ENCODE data around the gene CPA5.

Gene CPA5

DNA sequence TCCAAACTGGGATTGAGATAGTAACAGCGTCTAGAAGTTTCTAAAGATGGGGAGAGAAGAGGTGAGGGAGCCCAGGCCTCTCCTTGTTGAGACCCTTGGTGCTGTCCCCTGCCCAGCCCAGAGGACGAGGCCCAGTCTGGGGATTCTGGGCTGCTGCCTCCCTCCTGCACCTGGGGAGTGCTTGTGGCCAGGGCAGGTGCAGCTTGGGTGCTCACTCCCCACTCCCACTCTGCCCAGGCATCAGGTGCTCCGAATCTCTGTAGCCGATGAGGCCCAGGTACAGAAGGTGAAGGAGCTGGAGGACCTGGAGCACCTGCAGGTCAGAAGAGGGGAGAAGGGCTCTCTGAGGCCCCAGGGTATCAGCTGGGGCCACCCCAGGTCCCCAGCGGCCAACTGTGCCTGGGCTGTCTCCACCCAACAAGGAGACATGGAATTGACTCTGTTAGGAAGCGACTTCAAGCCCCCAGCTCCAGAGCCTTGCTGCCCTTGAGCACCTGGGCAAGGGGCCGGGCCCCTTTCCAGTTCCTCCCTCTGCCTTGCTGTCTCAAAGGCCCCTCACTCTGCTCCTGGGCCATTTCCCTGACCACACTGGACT is 36.3 kb downstream of the CPA5 start:
- DNase-seq: no peak

DNA sequence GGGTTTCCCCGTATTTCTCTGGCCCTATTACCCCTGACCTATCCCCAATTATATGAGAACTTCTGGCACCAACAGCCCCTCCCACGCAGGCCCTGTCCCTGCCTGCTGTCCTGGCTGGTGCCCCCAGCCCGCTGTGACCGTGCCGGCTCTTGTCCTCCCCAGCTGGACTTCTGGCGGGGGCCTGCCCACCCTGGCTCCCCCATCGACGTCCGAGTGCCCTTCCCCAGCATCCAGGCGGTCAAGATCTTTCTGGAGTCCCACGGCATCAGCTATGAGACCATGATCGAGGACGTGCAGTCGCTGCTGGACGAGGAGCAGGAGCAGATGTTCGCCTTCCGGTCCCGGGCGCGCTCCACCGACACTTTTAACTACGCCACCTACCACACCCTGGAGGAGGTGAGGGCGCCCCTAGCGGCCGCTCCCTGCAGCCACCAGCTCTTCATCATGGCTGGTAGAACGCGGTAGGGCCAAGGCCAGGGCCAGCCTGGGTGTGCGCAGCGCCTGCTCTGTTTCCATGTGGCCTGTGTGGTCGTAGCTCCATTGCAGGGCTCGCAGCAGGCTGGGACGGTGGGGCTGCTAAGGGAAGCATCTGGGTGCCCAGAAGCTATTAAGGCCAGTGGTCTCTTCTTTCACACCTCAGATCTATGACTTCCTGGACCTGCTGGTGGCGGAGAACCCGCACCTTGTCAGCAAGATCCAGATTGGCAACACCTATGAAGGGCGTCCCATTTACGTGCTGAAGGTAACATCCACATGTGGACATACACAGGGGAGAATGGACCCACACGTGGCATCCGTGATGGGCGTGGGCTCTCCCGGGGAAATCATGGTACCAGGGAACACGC is 37.1 kb downstream of the CPA5 start:
- no peak for DNase-seq

DNA sequence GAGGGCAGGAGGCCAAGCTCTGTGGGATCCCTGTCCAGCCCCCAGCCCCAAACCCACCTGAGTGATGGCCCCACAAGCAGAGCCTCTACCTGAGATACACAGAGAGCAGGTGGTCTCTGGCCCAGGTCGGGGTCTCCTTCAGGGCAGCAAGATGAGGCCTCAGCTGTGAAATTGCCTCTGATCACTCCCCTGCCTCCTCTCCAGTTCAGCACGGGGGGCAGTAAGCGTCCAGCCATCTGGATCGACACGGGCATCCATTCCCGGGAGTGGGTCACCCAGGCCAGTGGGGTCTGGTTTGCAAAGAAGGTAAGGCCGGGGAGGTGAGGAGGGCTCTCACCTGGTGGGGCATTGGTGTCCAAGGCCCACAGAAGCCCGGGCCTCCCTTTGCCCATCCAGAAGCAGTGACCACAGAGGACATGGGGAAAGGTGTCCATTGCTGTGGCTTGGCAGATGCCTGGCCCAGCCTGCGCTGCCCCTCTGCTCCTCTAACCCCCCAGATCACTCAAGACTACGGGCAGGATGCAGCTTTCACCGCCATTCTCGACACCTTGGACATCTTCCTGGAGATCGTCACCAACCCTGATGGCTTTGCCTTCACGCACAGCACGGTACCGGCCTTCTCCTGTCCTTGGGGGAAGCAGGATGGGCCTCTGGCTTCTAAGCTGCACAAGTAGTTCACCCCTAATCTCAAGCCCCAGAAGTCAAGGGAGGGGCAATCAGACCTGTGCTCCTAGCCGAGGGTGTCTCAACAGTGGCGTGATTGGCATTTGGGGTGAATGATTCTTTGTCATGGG is 38.8 kb downstream of the CPA5 start:
- DNase-seq: no peak

DNA sequence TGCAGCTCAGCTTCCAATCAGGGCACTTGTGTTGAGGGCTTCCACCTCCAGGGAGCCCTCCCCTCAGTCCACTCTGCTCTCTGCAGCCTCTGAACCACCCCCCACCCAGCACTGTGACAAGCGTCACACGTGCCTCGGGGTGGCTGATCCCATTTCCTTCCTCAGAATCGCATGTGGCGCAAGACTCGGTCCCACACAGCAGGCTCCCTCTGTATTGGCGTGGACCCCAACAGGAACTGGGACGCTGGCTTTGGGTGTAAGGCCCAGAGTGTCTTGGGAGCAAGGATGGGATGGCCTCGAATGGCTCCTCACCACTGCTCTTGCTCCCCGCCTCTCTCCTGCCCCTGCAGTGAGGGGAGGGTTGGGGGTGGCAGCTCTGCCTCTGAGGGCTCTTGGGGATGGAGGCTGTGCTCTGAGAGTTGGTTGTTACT is 39.8 kb downstream of the CPA5 start:
- no peak for DNase-seq

DNA sequence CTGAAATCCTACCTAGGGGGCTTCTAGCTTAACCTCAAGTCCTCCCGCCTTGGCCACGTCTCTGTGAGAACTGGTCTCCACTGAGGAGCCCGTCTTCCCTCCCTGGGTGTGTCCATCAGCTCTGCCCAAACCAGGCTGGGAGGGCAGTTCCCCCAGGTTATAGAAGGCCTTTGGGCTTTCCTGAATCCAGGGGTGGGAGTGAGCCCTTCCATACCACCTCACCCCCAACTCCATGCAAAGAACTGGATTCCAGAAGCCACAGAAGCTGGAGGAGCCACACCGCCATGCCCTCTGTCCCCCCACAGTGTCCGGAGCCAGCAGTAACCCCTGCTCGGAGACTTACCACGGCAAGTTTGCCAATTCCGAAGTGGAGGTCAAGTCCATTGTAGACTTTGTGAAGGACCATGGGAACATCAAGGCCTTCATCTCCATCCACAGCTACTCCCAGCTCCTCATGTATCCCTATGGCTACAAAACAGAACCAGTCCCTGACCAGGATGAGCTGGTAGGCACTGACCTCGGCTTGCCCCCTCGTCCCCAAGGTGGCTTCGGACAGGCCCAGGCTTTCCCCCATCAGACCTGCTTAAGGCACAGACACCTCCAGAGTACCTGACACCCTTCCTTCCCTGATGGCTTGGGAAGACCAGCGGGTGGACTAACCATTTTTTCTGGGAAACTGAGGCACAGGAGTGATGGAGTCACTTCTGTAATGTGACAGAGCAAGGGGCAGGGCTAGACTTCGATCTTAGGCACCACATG is 40.4 kb downstream of the CPA5 start:
- DNase-seq: no peak

DNA sequence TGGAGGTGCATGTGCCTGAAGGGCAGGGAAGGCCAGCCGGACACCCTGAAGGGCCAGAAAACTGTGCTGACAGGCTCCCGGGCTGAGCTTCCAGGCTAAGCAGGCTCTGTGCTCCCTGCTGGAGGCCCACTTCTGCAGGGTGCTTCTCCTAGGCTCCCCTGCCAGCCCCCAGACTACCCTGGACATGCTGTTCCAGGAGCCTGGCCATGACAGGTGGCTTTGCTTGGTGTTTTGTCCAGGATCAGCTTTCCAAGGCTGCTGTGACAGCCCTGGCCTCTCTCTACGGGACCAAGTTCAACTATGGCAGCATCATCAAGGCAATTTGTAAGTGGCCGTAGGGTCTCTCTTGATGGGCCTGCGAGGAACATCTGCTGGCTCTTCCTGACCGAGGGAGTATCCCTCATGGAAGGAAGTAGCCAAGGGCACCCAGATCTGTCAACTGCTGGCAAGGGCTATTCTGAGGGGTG is 41.0 kb downstream of the CPA5 start:
- DNase-seq: no peak

DNA sequence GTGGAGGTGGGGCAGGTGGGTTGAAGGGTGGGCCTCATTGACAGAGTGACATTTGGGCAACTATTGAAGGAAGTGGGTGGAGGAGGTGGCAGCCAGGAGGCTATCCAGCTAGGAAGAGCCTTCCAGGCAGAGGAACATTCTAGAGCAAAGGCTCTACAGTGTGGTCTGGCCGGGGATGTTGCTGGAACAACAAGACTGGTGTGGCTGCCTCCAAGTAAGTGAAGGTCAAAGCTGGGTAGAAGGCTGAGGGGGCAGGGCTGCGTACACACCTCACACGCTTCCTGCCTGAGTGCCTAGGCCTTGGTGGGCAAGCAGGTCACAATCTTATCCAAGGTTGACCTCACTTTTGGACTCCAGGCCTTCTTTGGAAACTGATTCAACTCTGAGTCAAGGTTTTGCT is 42.3 kb downstream of the CPA5 start:
- peak; percentile 26 for DNase-seq

DNA sequence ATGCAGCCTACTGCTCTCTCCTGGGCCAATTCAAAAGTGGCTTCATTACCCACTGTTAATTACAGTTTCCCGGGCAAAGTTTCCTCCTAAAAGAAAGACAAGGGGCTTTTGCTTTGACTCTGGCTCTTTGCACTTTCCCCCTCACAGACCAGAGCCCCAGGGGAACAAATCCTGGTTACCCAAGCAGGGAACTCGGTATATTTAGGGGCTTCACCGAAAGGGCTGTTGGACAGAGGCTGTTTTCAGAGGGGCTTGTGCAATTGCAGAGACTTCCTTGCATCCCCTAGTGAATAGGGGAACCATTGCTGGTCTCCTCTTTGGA is 42.7 kb downstream of the CPA5 start:
- no peak for DNase-seq

DNA sequence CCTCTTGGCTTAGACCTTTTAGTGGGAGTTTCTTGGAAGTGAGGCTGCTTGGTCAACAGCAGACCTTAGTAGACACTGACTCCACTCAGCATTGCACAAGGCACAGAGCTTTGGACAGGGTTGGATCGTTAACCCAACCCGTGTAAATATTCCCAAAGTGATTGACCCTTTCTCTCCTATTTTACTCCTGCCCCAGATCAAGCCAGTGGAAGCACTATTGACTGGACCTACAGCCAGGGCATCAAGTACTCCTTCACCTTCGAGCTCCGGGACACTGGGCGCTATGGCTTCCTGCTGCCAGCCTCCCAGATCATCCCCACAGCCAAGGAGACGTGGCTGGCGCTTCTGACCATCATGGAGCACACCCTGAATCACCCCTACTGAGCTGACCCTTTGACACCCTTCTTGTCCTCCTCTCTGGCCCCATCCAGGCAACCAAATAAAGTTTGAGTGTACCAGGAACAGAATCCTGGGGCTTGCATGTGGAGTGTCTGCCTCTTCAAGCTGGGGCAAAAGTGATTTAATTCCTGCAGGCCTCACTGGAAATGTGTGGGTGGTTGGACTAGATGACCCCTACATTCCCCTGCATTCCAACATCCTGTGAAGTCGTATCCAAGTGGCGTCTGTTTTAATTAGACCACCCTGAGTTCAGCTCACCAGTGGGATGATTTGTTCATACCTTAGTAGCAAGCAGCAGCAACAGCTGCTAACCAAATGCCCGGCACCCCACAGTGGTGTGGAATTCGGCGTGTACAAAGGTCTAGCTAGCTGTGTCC is 43.2 kb downstream of the CPA5 start:
- peak; percentile 86 for DNase-seq

DNA sequence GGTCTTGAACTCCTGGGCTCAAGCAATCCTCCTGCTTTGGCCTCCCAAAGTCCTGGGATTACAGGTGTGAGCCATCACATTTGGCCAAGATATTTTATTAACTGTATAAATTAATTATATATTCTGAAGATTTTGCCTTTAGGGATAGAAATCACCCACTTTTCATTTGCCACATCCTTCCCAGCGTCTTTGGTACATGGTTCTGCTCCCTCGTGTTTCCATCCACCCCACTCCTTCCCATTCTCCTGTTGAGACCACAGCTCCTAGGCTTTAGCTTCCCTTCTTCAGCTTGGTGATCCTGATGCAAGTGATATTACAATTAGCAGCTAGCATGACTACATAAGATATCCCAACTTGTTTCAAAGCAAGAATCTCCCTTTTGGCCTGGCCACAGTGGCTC is 44.1 kb downstream of the CPA5 start:
- DNase-seq: no peak

DNA sequence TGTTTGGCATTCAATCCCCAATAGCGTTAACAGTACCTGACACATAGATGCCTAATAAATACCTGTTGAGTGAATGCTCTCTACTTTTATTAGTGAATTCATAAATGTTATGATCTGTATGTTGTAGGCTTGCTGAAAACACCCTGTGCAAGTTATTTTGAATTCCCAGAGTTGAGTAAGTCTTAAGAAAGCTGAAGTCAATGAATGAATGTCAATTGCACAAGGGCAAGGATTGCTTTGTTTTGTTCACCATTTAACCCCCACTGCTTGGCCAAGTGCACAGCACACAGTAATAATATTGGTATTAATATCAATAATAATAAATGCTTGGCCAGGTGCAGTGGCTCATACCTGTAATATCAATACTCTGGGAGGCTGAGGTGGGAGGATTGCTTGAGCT is 45.9 kb downstream of the CPA5 start:
- DNase-seq: no peak

DNA sequence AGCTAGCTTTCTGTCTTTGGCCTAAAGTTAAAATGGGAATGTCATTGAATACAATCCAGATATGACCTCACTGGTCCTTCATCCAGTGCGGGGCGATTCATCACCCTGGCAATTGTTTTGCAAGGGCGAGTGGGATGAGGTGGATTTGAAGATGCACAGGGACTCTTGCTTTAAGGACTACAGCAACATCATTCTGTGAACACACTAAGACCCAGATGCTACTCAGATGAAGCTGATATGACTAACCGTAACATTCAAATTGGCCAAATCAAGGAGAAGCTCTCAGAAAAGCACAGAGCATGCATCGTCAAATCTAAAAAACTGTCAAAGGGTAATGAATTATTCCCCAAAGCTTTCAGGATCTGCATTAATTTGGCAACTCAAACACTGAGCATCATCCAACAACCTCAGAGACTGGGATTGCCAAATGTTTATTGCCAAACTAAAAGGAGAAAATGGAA is 48.5 kb downstream of the CPA5 start:
- peak; percentile 19 for DNase-seq

DNA sequence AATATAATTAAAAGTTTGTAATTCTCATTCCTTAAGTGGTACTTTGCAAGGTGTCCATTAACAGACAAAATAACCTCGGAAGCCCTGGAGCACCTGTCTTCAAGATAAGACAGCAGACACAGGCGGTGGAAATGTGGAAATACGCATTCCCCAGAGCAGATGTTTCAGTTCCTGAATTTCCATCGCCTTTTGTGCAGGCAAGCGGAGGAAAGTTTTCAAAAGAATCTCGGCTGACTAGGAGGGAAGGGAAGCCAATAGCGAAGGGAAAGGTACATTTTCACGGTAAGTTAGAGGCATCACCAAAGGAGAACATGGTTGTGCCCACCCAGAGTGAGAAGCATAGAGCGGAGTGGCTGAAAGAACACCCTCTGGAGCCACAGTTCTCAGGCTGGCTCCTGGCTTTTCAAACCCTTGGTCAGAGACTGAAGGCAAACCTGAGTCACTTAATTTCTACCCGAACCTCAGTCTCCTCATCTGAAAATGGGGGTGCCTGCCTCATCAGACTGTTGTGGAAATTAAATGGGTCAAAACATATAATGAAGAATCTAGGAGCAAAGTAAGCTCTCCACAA is 49.3 kb downstream of the CPA5 start:
- no peak for DNase-seq

DNA sequence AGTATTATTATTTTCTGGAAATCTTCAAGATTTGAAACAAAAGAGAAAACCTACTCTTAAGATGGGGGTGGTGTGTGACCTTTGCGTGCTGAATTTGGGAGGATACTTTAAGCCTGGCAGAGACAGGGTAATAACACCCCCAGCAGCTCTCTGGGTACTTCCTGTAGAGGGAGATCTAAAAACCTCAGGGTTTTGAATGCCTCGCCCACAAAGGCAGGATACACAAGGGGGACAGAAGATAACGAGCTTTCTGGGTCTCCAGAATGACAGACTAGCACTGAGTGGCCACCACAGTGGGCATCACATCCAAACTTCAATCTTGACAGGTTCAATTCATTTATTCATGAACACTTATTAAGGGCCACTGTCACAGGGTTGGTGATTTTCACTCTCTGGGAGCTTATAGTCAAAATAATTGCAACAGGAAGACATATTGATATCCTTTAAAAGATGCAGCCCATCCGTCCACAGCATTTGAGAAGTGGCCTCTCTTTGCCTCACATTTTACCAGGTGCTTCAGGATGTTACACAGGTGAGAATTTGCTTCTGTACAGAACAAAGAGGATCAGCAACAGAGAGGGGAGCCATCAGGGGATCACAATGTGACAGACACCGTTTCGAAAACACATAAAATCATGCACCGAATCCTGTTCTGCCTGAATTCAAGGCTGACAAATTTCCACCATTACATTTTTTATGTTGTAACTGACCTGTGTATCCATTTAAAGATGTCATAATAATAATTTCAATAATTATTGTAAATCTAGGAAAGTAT is 50.0 kb downstream of the CPA5 start:
- no peak for DNase-seq

DNA sequence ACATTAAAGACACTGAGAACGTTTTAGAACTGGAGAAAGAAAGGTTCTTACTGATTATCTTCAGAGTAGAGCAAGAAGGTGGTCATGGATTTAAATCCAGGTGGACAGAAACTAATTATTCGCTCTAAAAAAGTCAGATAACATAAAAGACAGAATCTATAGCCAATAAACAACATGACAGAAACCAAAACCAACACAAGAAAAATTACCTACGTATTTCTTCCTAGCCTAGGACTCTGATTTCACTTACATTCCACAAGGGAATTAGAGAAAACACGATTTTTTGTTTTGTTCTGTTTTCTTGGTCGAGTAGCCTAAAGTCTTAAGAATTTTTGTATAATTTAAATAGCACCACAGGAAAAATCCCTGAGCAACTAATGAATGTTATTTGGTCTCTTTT is 50.8 kb downstream of the CPA5 start:
- no peak for DNase-seq

DNA sequence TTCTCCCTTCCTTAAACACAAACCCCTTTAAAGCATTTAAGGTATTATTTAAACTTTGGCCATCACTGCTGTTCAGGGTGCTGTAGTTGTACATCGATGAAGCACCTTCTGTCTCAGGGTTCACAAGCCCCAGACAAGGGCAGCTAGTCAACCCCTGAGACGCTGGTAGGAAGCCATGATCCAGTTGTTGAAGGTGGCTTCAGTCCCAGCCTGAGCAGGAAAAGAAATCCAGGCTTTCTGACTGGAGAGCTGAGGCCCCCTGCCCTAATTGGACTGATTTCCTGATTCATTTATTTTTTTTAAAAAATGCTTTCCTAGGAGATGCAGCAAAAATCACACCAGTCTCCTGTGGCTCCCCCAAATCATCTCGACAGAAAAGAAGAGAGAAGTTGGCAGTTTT is 51.5 kb downstream of the CPA5 start:
- DNase-seq: no peak

DNA sequence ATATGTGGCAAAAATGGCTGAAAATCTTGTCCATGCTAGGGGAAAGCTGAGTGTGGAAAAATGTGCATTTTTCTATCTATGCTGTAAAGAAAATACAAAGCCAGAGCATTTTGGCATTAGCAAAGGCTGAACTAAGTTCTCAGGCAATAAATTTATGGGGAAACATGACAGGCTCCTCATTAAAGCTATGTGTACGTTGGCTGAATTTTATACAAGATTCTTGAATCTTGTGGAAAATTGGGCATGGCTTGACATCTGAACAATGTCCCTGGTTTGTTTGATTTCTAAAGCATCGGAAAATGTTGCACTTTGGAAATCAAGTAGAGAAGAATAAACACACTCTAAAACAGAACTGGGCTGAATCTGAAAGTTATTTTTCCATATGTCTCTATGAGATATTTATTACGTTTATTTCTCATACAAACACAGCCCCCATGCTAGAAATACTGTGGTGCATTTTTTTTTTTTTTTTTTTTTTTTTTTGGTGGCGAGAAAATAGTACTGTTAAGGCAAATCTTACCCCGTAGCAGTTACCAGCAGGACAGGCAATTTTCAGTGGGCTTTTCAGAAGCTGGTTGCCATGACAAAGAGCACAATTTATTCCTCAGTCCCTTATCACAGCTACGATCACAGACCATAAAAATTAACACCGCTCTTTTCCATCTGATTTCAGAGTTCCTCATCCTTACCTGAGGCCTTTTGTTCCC is 52.6 kb downstream of the CPA5 start:
- no peak for DNase-seq

DNA sequence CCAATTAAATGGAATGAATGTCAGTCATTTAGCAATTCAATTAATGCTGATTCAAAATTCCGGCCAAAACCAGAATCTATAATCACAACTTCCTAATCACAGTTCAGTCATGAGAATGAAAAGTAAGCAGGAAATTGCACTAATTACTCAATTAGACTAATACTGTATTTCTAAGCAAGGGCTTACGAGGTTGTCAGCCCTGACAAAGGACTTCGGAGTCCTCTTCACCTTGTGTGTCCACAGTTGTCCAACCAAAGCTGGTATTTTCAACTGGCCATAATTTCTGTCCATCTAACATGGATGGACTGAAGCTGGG is 53.1 kb downstream of the CPA5 start:
- DNase-seq: no peak

DNA sequence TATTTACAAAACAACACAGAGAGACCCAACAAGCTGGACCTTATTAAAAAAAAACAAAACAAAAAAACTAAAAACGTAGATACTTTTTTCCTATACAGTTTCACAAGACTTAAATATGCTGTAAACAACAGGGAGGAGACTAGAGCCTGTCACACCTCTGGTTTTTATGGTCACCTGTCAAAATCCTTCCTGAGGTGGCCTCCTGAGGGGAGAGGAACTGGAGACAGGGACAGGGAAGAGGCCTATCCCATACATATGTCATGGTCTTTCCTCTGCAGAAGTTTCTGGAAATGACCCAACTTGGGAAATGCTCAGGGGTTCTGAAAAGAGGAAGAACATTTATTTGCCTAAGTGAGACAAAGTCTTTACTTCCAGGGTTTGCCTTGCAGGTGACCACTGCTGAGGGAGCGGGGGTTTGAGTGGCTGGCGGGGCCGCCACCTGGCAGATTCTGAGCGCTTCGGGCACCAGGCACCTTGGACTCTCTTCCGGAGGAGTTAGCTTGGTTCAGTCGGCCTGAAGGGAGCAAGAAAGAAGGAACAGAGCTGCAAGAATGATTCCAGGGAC is 54.0 kb downstream of the CPA5 start:
- DNase-seq: no peak

DNA sequence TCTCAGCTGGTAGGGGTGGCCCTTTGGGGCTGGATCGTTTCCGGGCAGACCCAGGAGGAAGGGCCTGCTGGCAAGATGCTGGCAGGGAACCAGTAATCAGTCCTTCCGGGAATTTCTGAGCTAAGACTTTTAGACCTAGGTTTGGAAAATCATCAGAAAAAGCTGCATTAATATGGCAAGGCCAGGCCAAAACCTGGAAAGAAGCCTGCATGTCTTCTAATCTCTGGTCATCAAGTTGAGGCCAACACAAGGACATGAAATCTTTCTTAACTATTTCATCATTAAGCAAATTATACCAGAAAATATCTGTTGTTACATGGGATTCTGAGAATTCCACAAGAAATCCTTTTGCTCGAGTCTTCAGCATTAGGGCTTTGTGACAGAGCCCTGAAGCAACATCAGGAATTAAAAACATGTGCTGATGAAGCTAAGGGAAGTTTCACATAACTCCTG is 55.5 kb downstream of the CPA5 start:
- DNase-seq: no peak

Measured in kidney glomerular epithelial cell (primary cell).